GM21390 (cell line): Measurements from ENCODE around the gene MAP3K5.
"Not testable (repeated sequence)": the region's sequence is repeated elsewhere in the genome, so short reads cannot be mapped to it uniquely, and the experiment has no call there.

ENCODE experiments used
- ATAC-seq: cut with Tn5 transposase; IDR thresholded peaks from one replicate; pipeline ENCODE4 v1.9.1; 2021; ENCODE audit not compliant: unreplicated experiment

The MAP3K5 gene

GRCh38 chr6:136792410-136793262, at the start of gene MAP3K5:
Gene MAP3K5 (minus strand): TSS chr6:136792477. CDS start chr6:136792157, 320 bp downstream.
- ATAC-seq: peak; percentile 59

- ATAC-seq: no peak
Observed at GRCh38 chr6:136840276-136841001, 48.2 kb upstream of the MAP3K5 start.

DNA sequence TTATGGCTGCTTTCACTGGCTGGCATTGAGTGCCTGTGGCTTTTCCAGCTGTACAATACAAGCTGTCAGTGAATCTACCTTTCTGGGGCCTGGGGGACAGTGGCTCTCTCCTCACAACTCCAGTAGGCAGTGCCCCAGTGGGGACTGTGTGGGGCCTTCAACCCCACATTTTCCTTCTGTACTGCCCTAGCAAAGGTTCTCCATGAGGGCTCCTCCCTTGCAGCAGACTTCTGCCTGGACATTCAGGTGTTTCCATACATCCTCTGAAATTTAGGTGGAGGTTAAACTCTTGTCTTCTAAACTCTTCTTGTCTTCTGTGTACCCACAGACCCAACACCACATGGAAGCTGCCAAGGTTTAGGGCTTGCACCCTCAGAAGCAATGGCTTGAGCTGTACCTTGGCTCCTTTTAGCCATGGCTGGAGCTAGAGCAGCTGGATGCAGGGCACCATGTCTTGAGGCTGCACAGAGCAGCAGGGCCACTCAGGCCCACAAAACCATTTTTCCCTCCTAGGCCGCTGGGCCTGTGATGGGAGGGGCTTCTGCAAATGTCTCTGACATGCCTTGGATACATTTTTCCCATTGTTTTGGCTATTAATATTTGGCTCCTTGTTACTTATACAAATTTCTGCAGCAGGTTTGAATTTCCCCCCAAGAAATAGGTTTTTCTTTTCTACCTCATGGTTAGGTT, 39.7 kb upstream of the MAP3K5 start:
- ATAC-seq: no peak

DNA sequence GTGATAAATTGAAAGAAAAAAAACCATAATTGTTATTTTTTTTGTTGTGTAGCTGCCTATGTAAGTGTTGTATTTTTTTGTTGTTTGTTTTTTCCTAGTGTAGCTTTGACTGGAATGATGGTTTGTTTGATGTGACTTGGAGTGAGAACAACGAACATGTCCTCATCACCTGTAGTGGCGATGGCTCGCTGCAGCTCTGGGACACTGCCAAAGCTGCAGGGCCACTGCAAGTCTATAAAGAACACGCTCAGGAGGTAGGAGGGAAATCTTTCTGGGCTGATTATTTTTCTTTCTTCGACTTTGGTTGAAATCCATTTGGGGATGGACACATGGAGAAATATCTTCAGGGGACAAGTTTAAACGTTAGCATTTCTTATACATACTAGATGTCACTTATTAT, 33.9 kb upstream of the MAP3K5 start:
- ATAC-seq: no peak

DNA sequence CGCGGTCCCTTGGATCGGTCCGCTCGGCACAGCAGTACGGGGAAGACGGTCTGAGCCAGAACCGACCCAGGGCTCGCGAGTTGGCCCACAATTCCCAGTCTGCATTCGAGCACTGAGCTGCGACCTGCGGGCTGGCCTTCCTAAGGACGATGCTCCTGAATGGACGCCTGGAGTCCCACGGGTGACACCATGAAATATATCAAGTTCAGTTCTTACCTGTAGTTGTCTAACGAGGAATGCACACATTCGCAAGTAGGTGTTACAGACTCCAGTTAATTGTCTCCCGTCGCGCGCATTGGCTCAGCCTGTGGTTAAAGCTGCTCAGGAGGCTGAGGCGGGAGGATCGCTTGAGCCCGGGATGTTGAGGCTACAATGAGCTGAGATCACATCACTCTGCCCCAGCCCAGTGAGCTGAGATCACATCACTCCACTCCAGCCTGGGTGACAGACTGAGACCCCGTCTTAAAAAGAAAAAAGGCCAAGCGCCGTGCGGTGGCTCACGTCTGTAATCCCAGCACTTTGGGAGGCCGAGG, 30.9 kb upstream of the MAP3K5 start:
- ATAC-seq: no peak

DNA sequence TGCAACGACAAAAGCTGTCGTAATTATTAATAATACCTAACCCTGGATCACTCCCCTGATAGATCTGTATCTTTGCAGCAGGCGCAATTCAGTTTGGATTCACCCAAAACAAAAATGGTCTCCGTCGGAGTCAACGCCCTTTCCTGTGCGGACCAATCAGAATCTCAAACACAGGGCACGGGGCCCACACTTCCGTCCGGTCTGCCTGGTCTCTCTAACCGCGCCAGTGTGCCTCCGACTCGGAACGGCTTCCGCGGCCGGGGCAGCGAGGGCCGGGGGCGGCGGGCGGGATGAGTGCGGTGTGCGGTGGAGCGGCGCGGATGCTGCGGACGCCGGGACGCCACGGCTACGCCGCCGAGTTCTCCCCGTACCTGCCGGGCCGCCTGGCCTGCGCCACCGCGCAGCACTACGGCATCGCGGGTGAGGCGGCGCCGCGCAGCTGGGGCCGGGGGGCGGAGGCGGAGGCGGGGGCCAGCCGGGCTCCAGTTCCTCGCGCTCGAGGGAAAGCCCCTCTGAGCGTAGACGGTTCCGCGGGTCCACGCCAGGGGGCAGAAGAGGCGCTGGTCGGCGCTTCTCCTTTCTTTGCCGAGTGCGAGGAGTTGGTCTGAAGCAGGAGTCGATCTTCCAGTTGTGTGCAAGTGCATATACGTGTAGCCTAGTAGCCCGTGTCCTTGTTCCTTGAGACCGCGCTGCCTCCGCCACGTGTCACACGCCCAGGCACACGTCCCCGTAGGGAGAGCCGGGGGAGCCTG, 30.3 kb upstream of the MAP3K5 start, which contains the start of gene PEX7:
Gene PEX7, plus strand, starts transcription at position 217 of the 752 bp plus-strand sequence. Its CDS starts 74 bp downstream, at position 291.
- ATAC-seq: peak; percentile 98

- ATAC-seq: peak; percentile 14
Observed at GRCh38 chr6:136822046-136822375, 29.7 kb upstream of the MAP3K5 start.

- no peak for ATAC-seq
Observed at GRCh38 chr6:136820561-136820960, 28.3 kb upstream of the MAP3K5 start.

DNA sequence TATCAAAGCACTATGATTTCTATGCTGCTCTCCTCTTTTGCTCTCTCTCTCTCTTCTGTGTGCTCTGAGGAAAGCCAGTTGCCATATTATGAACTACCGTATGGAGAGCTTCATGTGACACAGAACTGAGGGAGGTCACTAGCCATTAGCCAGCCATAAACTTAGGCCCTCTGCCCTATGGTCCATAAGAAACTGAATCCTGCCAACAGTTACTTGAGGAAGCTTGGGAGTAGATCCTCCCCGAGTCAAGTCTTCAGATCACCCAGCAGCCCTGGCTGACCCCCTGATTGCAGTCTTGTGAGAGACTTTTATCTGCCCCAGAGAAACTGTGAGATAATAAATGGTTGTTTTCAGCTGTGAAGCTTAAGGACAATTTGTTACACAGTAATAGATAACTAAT, 24.4 kb upstream of the MAP3K5 start:
- no peak for ATAC-seq

DNA sequence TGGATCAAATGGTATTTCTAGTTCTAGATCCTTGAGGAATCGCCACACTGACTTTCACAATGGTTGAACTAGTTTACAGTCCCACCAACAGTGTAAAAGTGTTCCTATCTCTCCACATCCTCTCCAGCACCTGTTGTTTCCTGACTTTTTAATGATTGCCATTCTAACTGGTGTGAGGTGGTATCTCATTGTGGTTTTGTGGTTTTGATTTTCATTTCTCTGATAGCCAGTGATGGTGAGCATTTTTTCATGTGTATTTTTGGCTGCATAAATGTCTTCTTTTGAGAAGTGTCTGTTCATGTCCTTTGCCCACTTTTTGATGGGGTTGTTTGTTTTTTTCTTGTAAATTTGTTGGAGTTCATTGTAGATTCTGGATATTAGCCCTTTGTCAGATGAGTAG, 23.3 kb upstream of the MAP3K5 start:
- not testable (repeated sequence) for ATAC-seq

DNA sequence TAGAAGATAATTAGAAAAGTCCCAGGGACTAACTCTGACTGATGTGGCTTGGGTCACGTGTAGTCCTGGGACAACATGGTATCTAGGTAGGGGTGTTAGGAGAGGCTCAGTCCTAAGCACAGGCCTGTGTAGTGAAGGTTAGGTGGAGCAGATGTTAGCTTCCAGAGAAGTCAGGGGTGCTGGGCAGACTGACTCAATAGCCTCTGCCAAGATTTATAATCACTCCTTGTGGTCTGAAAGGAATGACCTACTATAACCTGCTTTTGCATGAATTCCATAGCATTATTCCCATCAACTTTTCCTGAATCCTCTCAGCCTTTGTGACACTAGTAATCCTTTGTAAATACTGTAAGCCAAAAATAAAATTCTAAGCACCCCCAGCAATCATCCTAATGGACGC, 19.9 kb upstream of the MAP3K5 start:
- no peak for ATAC-seq

DNA sequence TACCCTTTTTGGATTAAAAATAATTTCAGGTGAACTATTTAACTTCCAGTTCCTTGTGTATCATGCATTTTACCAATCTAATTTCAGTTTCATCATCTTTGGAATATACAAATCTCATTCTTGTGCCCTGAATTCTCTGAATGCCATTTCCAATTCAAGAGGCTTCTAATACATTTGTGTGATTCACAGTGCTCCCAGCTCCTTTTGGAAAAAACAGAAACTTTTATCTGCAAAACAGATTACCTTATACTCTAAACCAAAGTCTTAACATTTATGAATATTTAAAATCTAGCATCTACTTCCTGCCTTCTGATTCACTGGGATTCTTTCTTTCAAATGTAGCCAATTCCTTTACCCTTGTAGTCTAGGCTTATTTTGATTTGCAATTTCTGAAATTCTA, 19.0 kb upstream of the MAP3K5 start:
- ATAC-seq: no peak

- ATAC-seq: no peak
Observed at GRCh38 chr6:136809091-136809860, 17.0 kb upstream of the MAP3K5 start.

DNA sequence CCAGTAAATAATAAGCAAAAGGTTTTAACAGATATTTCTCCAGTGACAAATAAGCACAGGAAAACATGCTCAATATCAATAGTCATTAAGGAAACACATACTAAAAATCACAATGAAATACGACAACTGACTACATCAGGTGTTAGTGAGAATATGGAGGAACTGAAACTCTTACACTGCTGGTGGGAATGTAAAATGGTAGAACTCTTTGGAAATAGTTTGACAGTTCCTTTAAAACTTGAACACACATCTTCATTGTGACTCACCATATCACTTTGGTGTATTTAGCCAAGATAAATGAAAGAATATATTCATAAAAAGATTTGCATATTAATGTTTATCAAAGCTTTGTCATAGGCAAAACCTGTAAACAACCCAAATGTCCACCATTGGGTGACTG, 11.3 kb upstream of the MAP3K5 start:
- ATAC-seq: no peak

DNA sequence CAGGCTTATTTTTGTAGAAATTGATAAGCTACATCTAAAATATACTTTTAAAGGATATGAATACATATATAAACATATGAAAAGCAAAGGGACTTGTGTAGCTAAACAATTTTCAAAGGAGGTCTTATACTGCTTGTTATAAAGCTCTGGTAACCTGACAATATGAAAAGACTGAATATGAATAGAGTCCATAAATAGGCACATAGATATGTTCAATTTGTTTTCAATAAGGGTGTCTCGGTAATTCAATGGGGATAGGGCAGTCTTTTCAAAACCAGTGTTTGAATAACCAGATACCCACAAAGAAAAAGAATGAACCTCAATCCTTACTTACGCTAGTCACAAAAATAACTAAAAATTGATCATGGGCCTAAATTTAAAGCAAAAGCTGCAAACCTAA, 9.3 kb upstream of the MAP3K5 start:
- no peak for ATAC-seq

DNA sequence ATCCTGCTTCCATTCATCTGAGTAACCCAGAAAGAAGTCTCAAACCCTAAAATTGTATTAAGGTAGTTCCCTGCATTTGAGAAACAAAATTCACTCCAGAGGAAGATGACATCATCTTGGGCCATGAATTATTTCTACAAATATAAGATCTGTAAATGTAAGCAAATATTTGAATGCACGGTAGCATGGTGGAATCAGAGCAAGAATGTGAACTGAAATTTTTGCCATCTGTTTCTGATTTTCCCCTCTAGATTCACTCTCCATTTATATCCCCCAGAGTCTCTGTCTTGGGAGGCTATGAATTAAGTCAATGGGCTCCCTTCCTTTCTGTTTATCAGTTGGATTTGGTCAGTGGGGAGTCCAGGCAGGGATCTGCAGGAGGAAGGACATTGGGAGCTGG, 5.8 kb upstream of the MAP3K5 start:
- no peak for ATAC-seq

DNA sequence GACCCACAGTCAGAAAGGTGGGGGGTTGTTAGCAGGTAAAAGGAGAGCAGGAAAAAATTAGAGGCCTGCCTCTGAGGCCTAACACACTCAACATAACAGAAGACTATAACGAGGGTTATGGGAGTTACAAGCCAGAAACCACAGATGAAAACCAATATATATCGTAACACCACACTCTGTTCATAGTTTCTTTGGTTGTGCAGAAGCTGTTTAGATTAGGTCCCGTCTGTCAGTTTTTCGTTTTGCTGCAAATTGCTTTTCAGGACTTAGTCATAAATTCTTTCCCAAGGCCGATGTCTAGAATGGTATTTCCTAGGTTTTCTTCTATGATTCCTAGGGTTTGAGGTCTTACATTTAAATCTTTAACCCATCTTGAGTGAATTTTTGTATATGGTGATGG, 3.7 kb upstream of the MAP3K5 start:
- no peak for ATAC-seq

- ATAC-seq: no peak
Observed at GRCh38 chr6:136795386-136795785, 3.1 kb upstream of the MAP3K5 start.

DNA sequence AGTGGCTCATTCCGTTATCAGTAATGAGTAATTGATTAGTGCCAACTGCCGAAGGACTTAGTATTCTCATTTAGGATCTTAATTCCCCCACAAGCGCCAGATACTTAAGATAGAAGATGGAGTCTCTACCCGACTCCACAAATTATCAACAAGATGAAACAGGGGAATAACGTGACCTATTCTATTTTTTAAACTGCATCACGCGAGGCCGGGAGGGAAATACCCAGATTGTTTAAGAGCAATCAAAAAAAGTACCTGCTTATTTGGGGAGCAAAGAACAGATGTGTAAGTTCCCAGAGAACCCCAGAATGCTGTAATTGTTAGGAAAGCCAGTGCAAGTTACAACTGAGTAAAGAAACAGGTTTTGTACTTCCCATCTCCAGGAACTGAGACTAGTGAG, 1.1 kb upstream of the MAP3K5 start:
- ATAC-seq: no peak

DNA sequence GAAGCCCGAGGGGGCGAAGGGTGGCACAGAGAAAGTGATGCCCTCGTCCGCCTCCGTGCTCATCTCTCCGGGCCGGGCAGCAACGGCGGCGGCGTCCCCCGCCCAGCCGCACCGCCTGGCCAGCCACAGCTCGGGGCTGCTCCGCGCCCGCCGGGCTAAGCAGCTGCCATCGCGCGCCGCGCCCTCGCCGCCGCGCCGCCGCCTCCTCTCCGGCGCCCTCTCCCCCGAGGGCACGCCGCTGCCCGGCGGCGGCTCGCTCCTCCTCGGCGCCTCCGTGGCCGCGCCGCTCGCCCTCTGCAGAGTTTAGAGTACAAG, 225 bp downstream of the MAP3K5 start:
- no peak for ATAC-seq
